ENCODE measurements around the gene ALDH18A1. TPM values are rescaled to one million over a fixed set of nuclear protein-coding genes. Genes with fewer than 3 reads are reported as not detected.
"Not testable (repeated sequence)": the region's sequence is repeated elsewhere in the genome, so short reads cannot be mapped to it uniquely, and the experiment has no call there.

Gene ALDH18A1
- total RNA-seq, 2 experiments from 2014 or later = 68.6 to 69.5 TPM

- ChIA-PET CTCF (interaction anchor here (0.6 to 1.3 kb wide), 2 partner anchors 46 to 369 kb away, joined by 3 read pairs; partner anchors contain the start of gene TCTN3), POLR2A (no interaction called here)
- H3K4me1 Mint-ChIP-seq (ENCODE audit: low read depth) = peaks cover 5% of the 10 kb centered on the region
- intact Hi-C loops (cut with micrococcal nuclease) = no loop called here
- peaks cover 59% of the 10 kb centered on the region for H3K36me3 Mint-ChIP-seq
- no peak overlapping the region for H3K4me3 Mint-ChIP-seq
- no peak for DNase-seq
- H3K27me3 Mint-ChIP-seq = no peaks in the 10 kb centered on the region
- no peak overlapping the region for H3K27ac Mint-ChIP-seq
- peaks cover 9% of the 10 kb centered on the region for H3K9me3 Mint-ChIP-seq
Measured at GRCh38 chr10:95648138-95648537, 8.4 kb downstream of the ALDH18A1 start.

GRCh38 chr10:95646160-95646559 lies 10.4 kb downstream of the ALDH18A1 start:
- POLR2A ChIA-PET = no interaction called here
- Mint-ChIP-seq H3K9me3 (peaks cover 2% of the 10 kb centered on the region), H3K4me3 (no peak overlapping the region), H3K27me3 (no peaks in the 10 kb centered on the region), H3K36me3 (peaks cover 51% of the 10 kb centered on the region), H3K27ac (no peak overlapping the region), H3K4me1 (ENCODE audit: low read depth) (peaks cover 2% of the 10 kb centered on the region)
- intact Hi-C loops (cut with micrococcal nuclease) = no loop called here
- CTCF ChIA-PET = interaction anchor here (0.5 kb wide), 1 partner anchor 280 kb away, joined by 3 read pairs; no protein-coding TSS in a partner anchor
- DNase-seq = no peak

- Mint-ChIP-seq H3K27ac (no peak overlapping the region), H3K4me3 (no peak overlapping the region), H3K36me3 (peaks cover 47% of the 10 kb centered on the region), H3K4me1 (ENCODE audit: low read depth) (peaks cover 2% of the 10 kb centered on the region), H3K27me3 (no peaks in the 10 kb centered on the region), H3K9me3 (no peaks in the 10 kb centered on the region)
- POLR2A ChIA-PET = no interaction called here
- DNase-seq = no peak
- intact Hi-C loops (cut with micrococcal nuclease) = no loop called here
- CTCF ChIA-PET = no interaction called here
Measured at GRCh38 chr10:95644901-95645300, 11.6 kb downstream of the ALDH18A1 start.

- Mint-ChIP-seq H3K36me3 (peaks cover 37% of the 10 kb centered on the region), H3K9me3 (no peaks in the 10 kb centered on the region), H3K27me3 (no peaks in the 10 kb centered on the region), H3K27ac (no peak overlapping the region), H3K4me1 (ENCODE audit: low read depth) (no peaks in the 10 kb centered on the region), H3K4me3 (no peak overlapping the region)
- intact Hi-C loops (cut with micrococcal nuclease) = no loop called here
- ChIA-PET POLR2A (no interaction called here), CTCF (no interaction called here)
- no peak for DNase-seq
Measured at GRCh38 chr10:95640891-95641315, 15.6 kb downstream of the ALDH18A1 start.

- no peak for DNase-seq
- Mint-ChIP-seq H3K9me3 (no peaks in the 10 kb centered on the region), H3K4me1 (ENCODE audit: low read depth) (no peaks in the 10 kb centered on the region), H3K27ac (no peak overlapping the region), H3K4me3 (no peak overlapping the region), H3K36me3 (peaks cover 53% of the 10 kb centered on the region), H3K27me3 (no peaks in the 10 kb centered on the region)
- intact Hi-C loops (cut with micrococcal nuclease) = no loop called here
- POLR2A ChIA-PET = no interaction called here
- CTCF ChIA-PET = no interaction called here
Measured at GRCh38 chr10:95637911-95638310, 18.6 kb downstream of the ALDH18A1 start.

- Mint-ChIP-seq H3K36me3 (peaks cover 51% of the 10 kb centered on the region), H3K4me1 (ENCODE audit: low read depth) (no peaks in the 10 kb centered on the region), H3K27ac (no peak overlapping the region), H3K9me3 (no peaks in the 10 kb centered on the region), H3K4me3 (no peak overlapping the region), H3K27me3 (no peaks in the 10 kb centered on the region)
- CTCF ChIA-PET = no interaction called here
- DNase-seq = no peak
- intact Hi-C loops (cut with micrococcal nuclease) = no loop called here
- POLR2A ChIA-PET = no interaction called here
Measured at GRCh38 chr10:95637140-95637539, 19.4 kb downstream of the ALDH18A1 start.

GRCh38 chr10:95635319-95635733 lies 21.2 kb downstream of the ALDH18A1 start:
- CTCF ChIA-PET = interaction anchor here (0.8 to 1.3 kb wide), 2 partner anchors 19 to 36 kb away, joined by 3 read pairs; no protein-coding TSS in a partner anchor
- Mint-ChIP-seq H3K4me3 (no peak overlapping the region), H3K4me1 (ENCODE audit: low read depth) (no peaks in the 10 kb centered on the region), H3K9me3 (no peaks in the 10 kb centered on the region), H3K36me3 (peaks cover 53% of the 10 kb centered on the region), H3K27me3 (no peaks in the 10 kb centered on the region), H3K27ac (no peak overlapping the region)
- no peak for DNase-seq
- POLR2A ChIA-PET = no interaction called here
- intact Hi-C loops (cut with micrococcal nuclease) = no loop called here

GRCh38 chr10:95628786-95629185 lies 27.7 kb downstream of the ALDH18A1 start:
- H3K27ac Mint-ChIP-seq = no peak overlapping the region
- ChIA-PET CTCF (no interaction called here), POLR2A (no interaction called here)
- peaks cover 50% of the 10 kb centered on the region for H3K36me3 Mint-ChIP-seq
- no peaks in the 10 kb centered on the region for H3K27me3 Mint-ChIP-seq
- DNase-seq = no peak
- no peaks in the 10 kb centered on the region for H3K9me3 Mint-ChIP-seq
- no peaks in the 10 kb centered on the region for H3K4me1 Mint-ChIP-seq (ENCODE audit: low read depth)
- intact Hi-C loops (cut with micrococcal nuclease) = no loop called here
- no peak overlapping the region for H3K4me3 Mint-ChIP-seq

- H3K27ac Mint-ChIP-seq = no peak overlapping the region
Measured at GRCh38 chr10:95626500-95626899, 30.0 kb downstream of the ALDH18A1 start.

GRCh38 chr10:95620415-95620814 lies 36.1 kb downstream of the ALDH18A1 start:
- intact Hi-C loops (cut with micrococcal nuclease); DNase-seq; CTCF ChIA-PET; H3K4me1 Mint-ChIP-seq (ENCODE audit: low read depth); H3K9me3 Mint-ChIP-seq; H3K27ac Mint-ChIP-seq; H3K4me3 Mint-ChIP-seq; POLR2A ChIA-PET; H3K27me3 Mint-ChIP-seq: not testable (repeated sequence)
- peaks cover 54% of the 10 kb centered on the region for H3K36me3 Mint-ChIP-seq

More at GRCh38 chr10:95626500-95626899, 30.0 kb downstream of the ALDH18A1 start:
- POLR2A ChIA-PET = no interaction called here
- DNase-seq = no peak
- no peaks in the 10 kb centered on the region for H3K27me3 Mint-ChIP-seq
- CTCF ChIA-PET = no interaction called here
- peaks cover 39% of the 10 kb centered on the region for H3K36me3 Mint-ChIP-seq
- H3K9me3 Mint-ChIP-seq = no peaks in the 10 kb centered on the region
- no peaks in the 10 kb centered on the region for H3K4me1 Mint-ChIP-seq (ENCODE audit: low read depth)
- intact Hi-C loops (cut with micrococcal nuclease) = no loop called here
- H3K4me3 Mint-ChIP-seq = no peak overlapping the region

- intact Hi-C loops (cut with micrococcal nuclease) = no loop called here
- CTCF ChIA-PET = no interaction called here
Measured at GRCh38 chr10:95618101-95618500, 38.4 kb downstream of the ALDH18A1 start.

GRCh38 chr10:95616446-95616845 lies 40.1 kb downstream of the ALDH18A1 start:
- intact Hi-C loops (cut with micrococcal nuclease) = no loop called here
- Mint-ChIP-seq H3K4me3 (no peak overlapping the region), H3K9me3 (no peaks in the 10 kb centered on the region), H3K27me3 (no peaks in the 10 kb centered on the region), H3K4me1 (ENCODE audit: low read depth) (no peaks in the 10 kb centered on the region), H3K27ac (no peak overlapping the region), H3K36me3 (peaks cover 57% of the 10 kb centered on the region)
- ChIA-PET POLR2A (no interaction called here), CTCF (interaction anchor here (1.4 kb wide), 1 partner anchor 19 kb away, joined by 3 read pairs; no protein-coding TSS in a partner anchor)
- no peak for DNase-seq

More at GRCh38 chr10:95618101-95618500, 38.4 kb downstream of the ALDH18A1 start:
- H3K4me1 Mint-ChIP-seq (ENCODE audit: low read depth) = no peaks in the 10 kb centered on the region
- no peak for DNase-seq
- H3K9me3 Mint-ChIP-seq = no peaks in the 10 kb centered on the region
- H3K27me3 Mint-ChIP-seq = no peaks in the 10 kb centered on the region
- H3K4me3 Mint-ChIP-seq = no peak overlapping the region
- POLR2A ChIA-PET = no interaction called here
- no peak overlapping the region for H3K27ac Mint-ChIP-seq
- peaks cover 61% of the 10 kb centered on the region for H3K36me3 Mint-ChIP-seq

- intact Hi-C loops (cut with micrococcal nuclease) = no loop called here
- ChIA-PET POLR2A (no interaction called here), CTCF (interaction anchor here (0.5 to 2.1 kb wide), 2 partner anchors 12 to 183 kb away, joined by 3 to 6 read pairs; no protein-coding TSS in a partner anchor)
- Mint-ChIP-seq H3K27me3 (no peaks in the 10 kb centered on the region), H3K4me1 (ENCODE audit: low read depth) (no peaks in the 10 kb centered on the region), H3K27ac (no peak overlapping the region), H3K9me3 (no peaks in the 10 kb centered on the region), H3K36me3 (peaks cover 49% of the 10 kb centered on the region), H3K4me3 (no peak overlapping the region)
- no peak for DNase-seq
Measured at GRCh38 chr10:95613330-95613729, 43.2 kb downstream of the ALDH18A1 start.

All from activated CD4-positive, alpha-beta memory T cell treated with anti-CD3 and anti-CD28 coated beads for 36 hours (primary cell).